ENCODE measurements around the gene C17orf100. TPM values are rescaled to one million over a fixed set of nuclear protein-coding genes. Genes with fewer than 3 reads are reported as not detected.
"Not testable (repeated sequence)": the region's sequence is repeated elsewhere in the genome, so short reads cannot be mapped to it uniquely, and the experiment has no call there.

C17orf100 gene
- total and polyA plus RNA-seq, 5 experiments from 2014 or later, result 2.2 to 6.4 (median 4.2) TPM

DNA sequence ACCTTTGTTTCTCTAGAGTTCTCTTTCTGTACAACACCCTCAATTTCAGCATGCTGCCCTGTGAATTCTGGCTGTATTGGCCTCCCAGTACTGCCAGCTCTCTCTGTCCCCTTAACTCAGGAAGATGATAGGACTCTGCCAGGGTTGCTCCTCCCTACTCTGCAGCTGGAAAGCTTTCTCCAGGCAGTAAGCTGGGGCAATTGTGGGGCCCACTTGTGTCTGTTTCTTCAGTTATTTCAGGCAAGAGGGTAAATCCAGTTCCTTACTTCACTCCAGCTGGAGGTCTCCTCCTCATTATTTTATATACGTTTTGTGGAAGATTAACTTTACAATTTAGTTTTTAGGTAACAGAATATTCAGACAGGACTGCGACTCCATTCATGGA is 9.9 kb downstream of the C17orf100 start:
- Mint-ChIP-seq H3K27ac (peak overlapping the region in 5 of 10 donors; percentile 46 to 66 (median 48)), H3K4me3 (peak overlapping the region in 3 of 10 donors; percentile 24 to 76 (median 24)), H3K36me3 (peaks cover 0 to 19% (median 0%) of the 10 kb centered on the region in 3 donors), H3K27me3 (peaks cover 0 to 2% (median 0%) of the 10 kb centered on the region in 5 donors), H3K9me3 (no peaks in the 10 kb centered on the region), H3K4me1 (peaks cover 28 to 49% (median 36%) of the 10 kb centered on the region in 4 donors)
- ATAC-seq, result no peak
- POLR2A ChIA-PET, result no interaction called here
- no peak for DNase-seq

DNA sequence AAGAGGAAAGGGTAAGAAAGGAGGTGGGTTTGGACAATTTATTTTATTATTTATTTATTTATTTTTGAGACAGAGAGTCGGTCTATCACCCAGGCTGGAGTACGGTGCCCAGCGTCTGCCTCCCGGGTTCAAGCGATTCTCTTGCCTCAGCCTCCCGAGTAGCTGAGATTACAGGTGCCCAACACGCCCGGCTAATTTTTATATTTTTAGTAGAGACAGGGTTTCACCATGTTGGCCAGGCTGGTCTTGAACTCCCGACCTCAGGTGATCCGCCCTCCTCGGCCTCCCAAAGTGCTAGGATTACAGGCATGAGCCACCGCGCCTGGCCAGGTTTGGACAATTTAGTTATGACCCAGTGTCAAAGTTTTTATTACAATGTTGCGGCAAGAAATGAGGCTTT is 11.6 kb downstream of the C17orf100 start:
- Mint-ChIP-seq H3K36me3 (peaks cover 0 to 22% (median 0%) of the 10 kb centered on the region in 3 donors), H3K4me1 (peaks cover 24 to 41% (median 32%) of the 10 kb centered on the region in 4 donors)
- H3K9me3 Mint-ChIP-seq, H3K27ac Mint-ChIP-seq, H3K4me3 Mint-ChIP-seq, DNase-seq, H3K27me3 Mint-ChIP-seq, POLR2A ChIA-PET, ATAC-seq: not testable (repeated sequence)

DNA sequence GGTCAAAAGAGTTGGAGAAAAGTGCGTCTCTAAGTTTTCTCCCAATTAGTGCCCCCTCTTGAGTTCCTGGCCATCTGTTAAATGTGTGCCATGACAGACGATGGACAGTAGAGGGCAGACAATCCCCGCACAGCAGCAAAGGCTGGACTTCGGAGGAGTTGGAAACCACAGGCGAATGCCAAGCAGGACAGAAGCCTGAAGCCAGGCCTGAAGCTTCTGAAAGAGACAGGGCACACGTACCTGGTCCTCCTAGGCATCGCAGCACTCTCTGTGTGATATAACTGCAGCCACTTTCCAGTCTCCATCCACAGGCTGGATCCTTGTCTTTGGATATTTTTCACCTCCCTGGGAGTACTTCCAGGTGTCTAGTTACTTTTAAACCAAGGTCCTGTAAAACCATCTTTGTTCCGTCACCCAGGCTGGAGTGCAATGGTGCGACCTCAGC is 14.5 kb downstream of the C17orf100 start:
- peak; percentile 53 to 69 for ATAC-seq
- Mint-ChIP-seq H3K36me3 (peaks cover 0 to 22% (median 0%) of the 10 kb centered on the region in 3 donors), H3K4me1 (peaks cover 16 to 22% (median 20%) of the 10 kb centered on the region in 4 donors), H3K4me3 (no peak overlapping the region), H3K9me3 (no peaks in the 10 kb centered on the region), H3K27me3 (no peaks in the 10 kb centered on the region), H3K27ac (peak overlapping the region in 1 of 10 donors; percentile 67)
- POLR2A ChIA-PET, result no interaction called here
- DNase-seq, result peak in 4 of 10 donors; percentile 25 to 35 (median 29)

DNA sequence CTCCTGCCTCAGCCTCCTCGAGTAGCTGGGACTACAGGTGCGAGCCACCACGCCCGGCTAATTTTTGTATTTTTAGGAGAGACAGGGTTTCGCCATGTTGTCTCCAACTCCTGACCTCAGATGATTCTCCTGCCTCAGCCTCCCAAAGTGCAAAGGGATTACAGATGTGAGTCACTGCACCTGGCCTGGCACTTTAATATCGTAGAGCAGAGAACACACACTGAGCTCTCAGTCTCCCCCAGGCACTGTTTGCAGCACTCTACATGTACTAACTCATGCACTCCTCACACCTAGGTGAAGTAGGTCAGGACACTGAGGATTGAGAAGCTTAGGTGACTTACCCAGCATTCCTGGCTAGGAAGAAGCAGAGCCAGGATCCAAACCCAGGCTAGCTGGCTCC is 15.0 kb downstream of the C17orf100 start:
- Mint-ChIP-seq H3K27me3 (no peaks in the 10 kb centered on the region), H3K4me3 (no peak overlapping the region), H3K4me1 (peaks cover 13 to 18% (median 17%) of the 10 kb centered on the region in 4 donors), H3K9me3 (no peaks in the 10 kb centered on the region), H3K36me3 (peaks cover 0 to 22% (median 0%) of the 10 kb centered on the region in 3 donors), H3K27ac (no peak overlapping the region)
- no peak for DNase-seq
- POLR2A ChIA-PET, result no interaction called here
- no peak for ATAC-seq

DNA sequence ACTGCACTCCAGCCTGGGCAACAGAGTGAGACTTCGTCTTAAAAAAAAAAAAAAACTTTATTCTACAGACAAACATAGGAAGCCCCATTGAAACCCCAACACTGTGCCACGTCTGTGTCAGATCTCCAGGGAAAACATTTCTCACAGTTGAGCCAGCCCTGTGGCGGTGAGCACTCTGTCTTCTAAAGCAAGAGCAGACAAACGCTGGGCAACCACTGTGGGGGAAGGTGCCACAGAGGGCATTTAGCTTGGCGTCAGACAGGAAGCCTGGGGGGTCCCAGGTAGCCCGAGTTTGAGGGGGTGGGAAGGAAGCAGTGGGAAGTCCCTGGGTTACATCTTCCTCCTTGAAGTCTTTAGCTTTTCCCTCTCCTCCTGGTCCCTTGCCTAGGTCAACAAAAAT is 16.0 kb downstream of the C17orf100 start:
- Mint-ChIP-seq H3K9me3 (no peaks in the 10 kb centered on the region), H3K4me1 (peaks cover 12 to 17% (median 15%) of the 10 kb centered on the region in 4 donors), H3K36me3 (peaks cover 0 to 17% (median 0%) of the 10 kb centered on the region in 3 donors), H3K27ac (peak overlapping the region in 3 of 10 donors; percentile 17 to 84 (median 61)), H3K27me3 (no peaks in the 10 kb centered on the region), H3K4me3 (no peak overlapping the region)
- POLR2A ChIA-PET, result interaction anchor here (0.7 kb wide), 1 partner anchor 270 kb away, joined by 3 read pairs; no protein-coding TSS in a partner anchor
- DNase-seq (no peak), ATAC-seq (peak in 1 of 2 donors; percentile 30)

DNA sequence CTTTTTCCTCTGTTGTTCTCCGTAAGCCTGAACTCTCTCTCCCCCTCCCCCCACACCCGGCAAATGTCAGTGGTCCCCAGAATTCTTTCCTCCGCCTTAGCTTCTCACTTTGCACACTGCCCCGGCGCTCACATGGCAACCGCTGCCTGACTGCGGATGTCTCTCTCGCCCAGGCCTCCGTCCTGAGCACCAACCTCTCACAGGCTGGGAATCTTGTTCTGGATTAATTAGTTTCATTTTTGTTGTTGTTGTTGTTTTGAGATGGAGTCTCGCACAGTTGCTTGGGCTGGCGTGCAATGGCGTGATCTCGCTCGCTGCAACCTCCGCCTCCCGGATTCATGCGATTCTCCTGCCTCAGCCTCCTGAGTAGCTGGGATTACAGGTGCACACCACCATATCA is 16.7 kb downstream of the C17orf100 start:
- ATAC-seq (no peak), DNase-seq (no peak)
- no peaks in the 10 kb centered on the region for H3K27me3 Mint-ChIP-seq
- no peaks in the 10 kb centered on the region for H3K9me3 Mint-ChIP-seq
- no peak overlapping the region for H3K4me3 Mint-ChIP-seq
- H3K4me1 Mint-ChIP-seq, result peaks cover 8 to 17% (median 15%) of the 10 kb centered on the region in 4 donors
- H3K27ac Mint-ChIP-seq, result peak overlapping the region in 2 of 10 donors; percentile 61 to 84
- POLR2A ChIA-PET, result no interaction called here
- peaks cover 0 to 12% (median 0%) of the 10 kb centered on the region in 3 donors for H3K36me3 Mint-ChIP-seq

- Mint-ChIP-seq H3K4me1 (peaks cover 8 to 17% (median 15%) of the 10 kb centered on the region in 4 donors), H3K4me3 (no peak overlapping the region), H3K36me3 (peaks cover 0 to 12% (median 0%) of the 10 kb centered on the region in 3 donors), H3K27me3 (no peaks in the 10 kb centered on the region), H3K9me3 (no peaks in the 10 kb centered on the region), H3K27ac (peak overlapping the region in 1 of 10 donors; percentile 31)
- ATAC-seq (no peak), DNase-seq (no peak)
- POLR2A ChIA-PET, result no interaction called here
Observed at GRCh38 chr17:6668727-6669425, 17.3 kb downstream of the C17orf100 start.

DNA sequence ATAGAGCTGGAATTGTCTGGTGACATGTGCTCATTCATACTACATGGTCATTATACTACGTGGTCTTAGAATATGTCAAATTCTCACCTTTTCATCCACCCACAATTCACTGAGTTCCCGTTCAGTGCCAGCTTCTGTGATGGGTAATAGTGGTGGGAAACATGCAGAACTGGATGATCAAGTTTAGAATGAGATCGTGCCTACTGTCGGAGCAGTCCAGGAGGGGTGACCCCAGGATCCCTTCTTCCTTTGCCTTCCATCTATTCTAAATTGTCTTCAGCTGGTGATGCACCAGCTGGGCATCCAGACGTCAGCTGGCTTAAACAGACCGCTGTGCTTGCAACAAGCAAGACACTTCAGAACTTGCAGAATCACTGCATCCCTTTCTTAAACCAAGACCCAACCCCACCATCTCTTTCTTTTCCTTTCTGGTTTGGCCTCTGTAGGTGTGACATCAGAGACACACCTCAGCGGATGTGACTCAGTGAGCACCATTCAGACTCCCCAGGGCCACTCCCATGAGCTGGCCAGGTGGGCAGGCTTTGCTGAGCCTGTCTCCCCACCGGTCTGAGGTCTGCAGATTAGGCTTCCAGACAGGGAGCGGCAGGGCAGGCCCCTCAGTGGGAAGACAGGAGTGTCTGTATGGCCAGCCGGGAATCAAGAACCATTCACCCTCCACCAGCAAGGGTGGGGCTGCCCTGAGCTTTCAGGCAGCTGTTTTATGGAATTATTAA is 18.1 kb downstream of the C17orf100 start:
- H3K4me1 Mint-ChIP-seq, result peaks cover 8 to 17% (median 15%) of the 10 kb centered on the region in 4 donors
- no peaks in the 10 kb centered on the region for H3K9me3 Mint-ChIP-seq
- DNase-seq, result no peak
- H3K27me3 Mint-ChIP-seq, result no peaks in the 10 kb centered on the region
- peak overlapping the region in 2 of 10 donors; percentile 32 to 43 for H3K27ac Mint-ChIP-seq
- H3K36me3 Mint-ChIP-seq, result peaks cover 0 to 12% (median 0%) of the 10 kb centered on the region in 3 donors
- H3K4me3 Mint-ChIP-seq, result no peak overlapping the region
- ATAC-seq, result no peak
- POLR2A ChIA-PET, result no interaction called here

GRCh38 chr17:6670571-6670970 is 19.0 kb downstream of the C17orf100 start:
- H3K27me3 Mint-ChIP-seq, result no peaks in the 10 kb centered on the region
- no peak for DNase-seq

GRCh38 chr17:6670999-6671398 is 19.4 kb downstream of the C17orf100 start:
- H3K36me3 Mint-ChIP-seq, result peaks cover 0 to 8% (median 0%) of the 10 kb centered on the region in 3 donors
- no peak overlapping the region for H3K4me3 Mint-ChIP-seq
- no peaks in the 10 kb centered on the region for H3K27me3 Mint-ChIP-seq
- POLR2A ChIA-PET, result no interaction called here
- no peak for ATAC-seq
- H3K4me1 Mint-ChIP-seq, result peaks cover 7 to 17% (median 14%) of the 10 kb centered on the region in 4 donors
- DNase-seq, result no peak
- H3K9me3 Mint-ChIP-seq, result no peaks in the 10 kb centered on the region
- no peak overlapping the region for H3K27ac Mint-ChIP-seq

More at GRCh38 chr17:6670571-6670970, 19.0 kb downstream of the C17orf100 start:
- no peaks in the 10 kb centered on the region for H3K9me3 Mint-ChIP-seq
- no peak for ATAC-seq
- H3K4me1 Mint-ChIP-seq, result peaks cover 8 to 17% (median 15%) of the 10 kb centered on the region in 4 donors
- POLR2A ChIA-PET, result no interaction called here
- H3K36me3 Mint-ChIP-seq, result peaks cover 0 to 8% (median 0%) of the 10 kb centered on the region in 3 donors
- H3K4me3 Mint-ChIP-seq, result no peak overlapping the region
- H3K27ac Mint-ChIP-seq, result no peak overlapping the region

DNA sequence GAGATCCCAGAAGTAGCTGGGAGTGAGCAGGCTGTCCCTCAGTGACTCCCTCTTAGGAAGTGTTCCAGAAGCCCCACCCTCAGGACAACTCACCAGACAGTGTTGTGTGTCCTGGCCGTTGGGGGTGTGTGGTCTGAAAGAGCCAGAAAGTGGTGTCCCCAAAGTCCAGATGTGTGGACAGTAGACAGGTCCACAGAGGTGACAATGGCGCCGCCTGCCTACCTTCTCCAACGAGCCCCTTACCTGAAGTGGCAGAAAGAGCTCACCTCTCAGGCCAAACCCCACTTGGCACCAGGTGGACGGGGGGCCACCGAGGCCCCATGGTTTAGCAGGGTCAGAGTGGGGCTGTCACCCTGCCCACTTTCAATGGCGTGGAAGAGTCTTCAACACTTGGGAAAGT is 19.9 kb downstream of the C17orf100 start:
- Mint-ChIP-seq H3K36me3 (peaks cover 0 to 8% (median 0%) of the 10 kb centered on the region in 3 donors), H3K27ac (no peak overlapping the region), H3K4me3 (no peak overlapping the region), H3K4me1 (peaks cover 5 to 17% (median 13%) of the 10 kb centered on the region in 4 donors), H3K9me3 (no peaks in the 10 kb centered on the region), H3K27me3 (no peaks in the 10 kb centered on the region)
- DNase-seq, result no peak
- POLR2A ChIA-PET, result no interaction called here
- ATAC-seq, result no peak

DNA sequence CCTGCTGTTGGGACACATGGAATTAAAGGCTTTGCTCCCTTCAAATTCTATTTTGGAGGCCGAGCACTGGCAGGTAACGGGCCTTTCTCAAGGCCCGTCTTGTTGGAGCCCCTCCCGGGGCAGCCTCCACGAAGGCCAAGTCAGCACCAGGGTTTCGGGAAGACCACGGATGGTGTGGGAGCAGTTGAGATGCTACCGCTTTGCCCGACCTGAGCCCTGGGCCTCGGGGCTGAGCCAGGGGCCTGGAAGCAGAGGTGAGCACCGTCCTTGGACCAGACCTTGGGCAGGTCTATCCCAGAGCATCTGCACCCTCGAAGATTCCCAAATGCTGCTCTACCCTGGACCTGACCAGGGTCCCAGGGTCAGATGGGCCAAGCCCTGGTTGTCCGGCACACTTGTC is 23.0 kb downstream of the C17orf100 start:
- peaks cover 0 to 15% (median 8%) of the 10 kb centered on the region in 5 donors for H3K27me3 Mint-ChIP-seq
- H3K9me3 Mint-ChIP-seq, result no peaks in the 10 kb centered on the region
- no peak overlapping the region for H3K4me3 Mint-ChIP-seq
- DNase-seq (no peak), ATAC-seq (no peak)
- H3K36me3 Mint-ChIP-seq, result peaks cover 0 to 5% (median 0%) of the 10 kb centered on the region in 3 donors
- peaks cover 9 to 18% (median 11%) of the 10 kb centered on the region in 4 donors for H3K4me1 Mint-ChIP-seq
- POLR2A ChIA-PET, result no interaction called here
- H3K27ac Mint-ChIP-seq, result no peak overlapping the region

Measured in naive thymus-derived CD8-positive, alpha-beta T cell (primary cell).